NCI-H748 treated with DMSO at 0.1 percent for 48 hours (cell line): Measurements from ENCODE around the gene ANKRD23.

Experiments
- DNase-seq: peaks from one replicate; lab custom pipeline; 2025; lab: John Stamatoyannopoulos, UW

Gene ANKRD23

GRCh38 chr2:96877042-96877451 lies 33.2 kb upstream of the ANKRD23 start:
- DNase-seq = no peak

GRCh38 chr2:96876269-96877041 lies 32.6 kb upstream of the ANKRD23 start:
- no peak for DNase-seq

GRCh38 chr2:96875498-96876268 lies 31.9 kb upstream of the ANKRD23 start:
- DNase-seq = no peak

- no peak for DNase-seq
Measured at GRCh38 chr2:96874198-96874831, 30.5 kb upstream of the ANKRD23 start.

- no peak for DNase-seq
Measured at GRCh38 chr2:96873651-96874096, 29.9 kb upstream of the ANKRD23 start.

GRCh38 chr2:96872591-96873349 lies 28.9 kb upstream of the ANKRD23 start:
- DNase-seq = no peak

GRCh38 chr2:96870626-96871255 lies 26.9 kb upstream of the ANKRD23 start:
- DNase-seq = peak; percentile 8

- no peak for DNase-seq
Measured at GRCh38 chr2:96869822-96870625, 26.2 kb upstream of the ANKRD23 start, which contains the start of gene SEMA4C. Gene SEMA4C (minus strand): TSS chr2:96870080. CDS start chr2:96867886, 2,194 bp downstream.

GRCh38 chr2:96869281-96869821 lies 25.5 kb upstream of the ANKRD23 start:
- no peak for DNase-seq

- peak; percentile 37 for DNase-seq
Measured at GRCh38 chr2:96868555-96869280, 24.9 kb upstream of the ANKRD23 start.

- no peak for DNase-seq
Measured at GRCh38 chr2:96867756-96868554, 24.1 kb upstream of the ANKRD23 start.

GRCh38 chr2:96866986-96867755 lies 23.4 kb upstream of the ANKRD23 start:
- DNase-seq = no peak

- DNase-seq = no peak
Measured at GRCh38 chr2:96866586-96866985, 22.8 kb upstream of the ANKRD23 start.

- no peak for DNase-seq
Measured at GRCh38 chr2:96866149-96866548, 22.3 kb upstream of the ANKRD23 start.

- DNase-seq = no peak
Measured at GRCh38 chr2:96865654-96866053, 21.8 kb upstream of the ANKRD23 start.

GRCh38 chr2:96864343-96865091 lies 20.7 kb upstream of the ANKRD23 start:
- no peak for DNase-seq
